HG03064 (cell line): ENCODE measurements around the gene RASA3.

Experiments used
- ATAC-seq: cut with Tn5 transposase; IDR thresholded peaks from one replicate; pipeline ENCODE4 v1.9.1; 2021; ENCODE audit warnings: low read depth; ENCODE audit not compliant: unreplicated experiment

Gene RASA3

GRCh38 chr13:114059428-114059827 is 73.0 kb downstream of the RASA3 start:
- ATAC-seq, result no peak

- ATAC-seq, result no peak
Observed at GRCh38 chr13:114058051-114058867, 74.2 kb downstream of the RASA3 start.

DNA sequence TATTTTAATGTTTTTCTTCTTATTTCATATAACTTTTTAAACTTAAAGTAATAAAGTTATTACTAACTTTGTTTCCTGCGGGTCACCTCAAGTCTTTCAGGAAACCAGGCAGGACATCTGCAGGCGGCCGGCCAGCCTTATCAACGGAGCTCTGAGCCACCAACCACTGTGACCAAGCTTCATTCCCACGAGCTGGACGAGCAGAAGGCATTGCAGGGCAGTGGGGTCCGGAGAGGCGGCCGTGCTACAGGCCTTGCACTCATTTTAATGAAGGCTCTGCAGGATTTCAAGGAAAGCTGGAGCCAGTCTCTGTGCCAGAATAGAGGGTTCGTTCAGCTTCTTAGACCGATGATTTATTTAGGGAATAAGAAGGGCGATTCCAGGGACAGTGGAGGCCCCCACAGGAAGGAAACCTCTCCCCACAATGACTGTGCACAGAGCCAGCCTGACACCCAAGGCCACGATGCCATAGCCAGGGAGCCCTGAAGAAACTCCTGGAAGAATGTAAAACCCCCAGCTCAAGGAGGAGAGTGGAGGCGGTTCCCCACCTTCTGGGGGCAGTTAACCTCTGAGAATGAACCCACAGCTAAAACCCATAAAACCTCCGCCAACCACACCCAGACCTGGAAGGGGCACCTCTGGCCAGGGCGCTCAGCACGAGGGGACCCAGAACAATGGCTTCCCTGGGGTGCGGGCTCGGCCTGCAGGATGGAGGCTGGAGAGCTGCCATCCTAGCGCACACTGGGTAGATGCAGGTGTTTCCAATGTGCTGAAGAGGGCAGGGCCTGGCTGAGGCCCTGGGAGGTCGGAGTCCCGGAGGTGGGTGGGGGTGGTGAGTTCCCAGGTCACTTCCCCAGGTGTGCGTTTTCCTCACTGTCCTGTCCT is 75.0 kb downstream of the RASA3 start:
- ATAC-seq, result no peak

GRCh38 chr13:114056205-114057013 is 76.0 kb downstream of the RASA3 start:
- ATAC-seq, result no peak

GRCh38 chr13:114055766-114056165 is 76.7 kb downstream of the RASA3 start:
- no peak for ATAC-seq

- no peak for ATAC-seq
Observed at GRCh38 chr13:114054830-114055439, 77.5 kb downstream of the RASA3 start.

DNA sequence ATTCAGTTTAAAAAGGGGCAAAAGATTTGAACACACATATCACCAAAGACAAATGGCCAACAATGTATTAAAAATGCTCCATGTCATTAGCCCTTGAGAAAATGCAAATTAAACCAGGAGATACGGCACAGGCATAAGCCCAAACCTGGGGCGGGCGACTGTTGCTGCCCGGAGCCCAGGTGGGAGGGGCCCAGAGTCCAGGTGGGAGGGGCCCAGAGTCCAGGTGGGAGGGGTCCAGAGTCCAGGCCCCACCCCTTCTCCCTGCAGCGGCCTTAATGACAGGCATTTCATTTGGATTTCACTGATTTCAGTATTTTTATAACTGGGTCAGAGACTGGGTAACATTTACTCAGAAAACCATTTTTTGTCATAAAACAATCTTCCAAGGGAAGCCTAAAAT is 78.2 kb downstream of the RASA3 start:
- ATAC-seq, result no peak

GRCh38 chr13:114053026-114053425 is 79.4 kb downstream of the RASA3 start:
- ATAC-seq, result no peak

- ATAC-seq, result no peak
Observed at GRCh38 chr13:114050536-114051450, 81.6 kb downstream of the RASA3 start.

DNA sequence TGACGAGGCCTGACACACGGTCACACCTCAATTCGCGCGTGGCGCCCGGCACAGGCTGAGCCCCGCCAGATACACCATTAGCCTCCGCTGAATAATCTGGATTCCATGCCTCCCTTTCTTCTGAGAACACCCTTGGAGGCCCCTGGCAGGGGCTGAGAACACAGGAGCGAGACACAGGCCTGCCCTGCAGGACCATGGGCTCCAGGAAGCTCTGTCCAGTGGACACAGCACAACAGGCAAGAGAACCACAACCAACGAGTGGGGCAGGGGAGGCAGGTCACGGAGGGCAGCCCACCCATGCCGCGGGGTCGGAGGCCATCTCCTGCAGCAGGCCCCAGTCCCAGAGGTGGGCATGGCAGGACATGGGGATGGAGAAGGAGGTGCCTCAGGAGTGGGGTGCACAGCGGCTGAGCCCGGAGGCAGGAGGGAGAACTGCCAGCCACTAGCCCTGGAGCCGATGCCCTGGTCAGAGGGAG is 82.8 kb downstream of the RASA3 start:
- ATAC-seq, result no peak

DNA sequence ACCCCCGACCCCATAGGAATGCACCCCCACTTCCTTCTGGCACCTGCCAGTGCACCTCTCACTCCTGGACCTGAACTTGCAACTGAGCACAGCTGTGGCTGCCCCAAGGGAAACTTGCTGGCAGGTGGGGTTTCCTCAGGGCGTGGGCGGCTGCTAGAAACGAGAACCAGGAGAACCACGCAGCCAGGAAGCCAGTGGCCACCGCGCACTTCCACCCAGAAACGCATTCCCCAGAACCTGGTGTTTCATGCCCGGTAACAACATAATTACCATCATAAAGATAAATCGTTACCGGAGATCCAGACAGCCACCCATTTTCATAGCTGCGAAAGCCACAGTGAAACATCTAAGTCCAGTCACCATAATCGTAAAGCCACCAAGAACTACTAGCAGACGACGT is 83.4 kb downstream of the RASA3 start:
- ATAC-seq, result no peak

GRCh38 chr13:114048443-114048842 is 84.0 kb downstream of the RASA3 start:
- no peak for ATAC-seq

DNA sequence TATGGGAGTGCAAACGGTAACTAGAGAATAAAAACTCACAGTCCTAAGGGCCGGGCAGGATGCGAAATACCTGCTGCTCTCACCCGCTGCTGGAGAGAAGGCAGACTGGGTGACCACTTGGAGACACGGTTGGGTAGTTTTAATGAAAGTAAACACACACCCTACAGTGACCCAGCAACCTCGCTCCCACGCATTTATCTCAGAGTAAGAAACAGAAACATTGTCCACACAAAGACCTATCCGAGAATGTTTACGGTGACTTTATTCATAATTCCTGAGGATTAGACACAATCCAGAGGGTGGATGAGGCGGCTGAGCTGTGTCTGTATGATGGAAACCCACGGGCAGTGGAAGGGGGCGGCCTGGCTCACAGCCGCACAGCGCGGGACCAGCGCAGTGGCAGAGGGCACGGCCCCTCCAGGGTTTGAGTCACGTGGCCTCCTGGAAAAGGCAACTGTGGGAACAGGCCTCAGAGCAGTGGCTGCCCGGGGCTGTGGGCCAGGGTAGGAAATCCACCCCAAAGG is 85.0 kb downstream of the RASA3 start:
- peak; percentile 80 for ATAC-seq

GRCh38 chr13:114046431-114046975 is 85.9 kb downstream of the RASA3 start:
- ATAC-seq, result no peak

DNA sequence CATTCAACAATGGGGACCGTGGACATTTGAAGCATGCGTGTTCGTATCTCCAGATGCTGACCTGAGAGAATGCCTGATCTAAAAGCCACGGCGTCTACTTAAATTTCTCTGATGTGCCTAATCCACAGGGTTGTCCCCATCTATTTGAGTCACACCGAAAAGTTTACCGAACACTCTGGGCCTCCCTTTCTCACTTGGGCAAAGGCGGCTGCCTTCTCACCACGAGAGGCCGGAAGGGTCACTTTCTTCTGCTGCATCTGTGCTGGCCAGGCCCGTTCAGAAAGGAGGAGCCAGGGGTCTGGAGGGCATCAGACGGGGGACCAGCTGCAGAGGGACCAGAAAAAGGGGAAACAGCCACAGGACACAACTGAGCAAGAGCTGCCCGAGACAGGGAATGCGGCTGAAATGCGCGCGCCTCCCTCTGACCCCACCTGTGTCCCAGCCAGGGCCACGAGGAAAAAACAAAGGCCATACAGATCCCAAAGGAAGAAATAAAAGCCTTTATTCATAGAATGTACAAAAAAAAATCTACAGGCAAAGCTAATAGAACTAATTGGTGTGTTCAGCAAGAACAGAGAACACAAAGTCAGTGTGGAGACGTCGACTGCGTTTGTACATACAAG is 87.2 kb downstream of the RASA3 start:
- ATAC-seq, result no peak

DNA sequence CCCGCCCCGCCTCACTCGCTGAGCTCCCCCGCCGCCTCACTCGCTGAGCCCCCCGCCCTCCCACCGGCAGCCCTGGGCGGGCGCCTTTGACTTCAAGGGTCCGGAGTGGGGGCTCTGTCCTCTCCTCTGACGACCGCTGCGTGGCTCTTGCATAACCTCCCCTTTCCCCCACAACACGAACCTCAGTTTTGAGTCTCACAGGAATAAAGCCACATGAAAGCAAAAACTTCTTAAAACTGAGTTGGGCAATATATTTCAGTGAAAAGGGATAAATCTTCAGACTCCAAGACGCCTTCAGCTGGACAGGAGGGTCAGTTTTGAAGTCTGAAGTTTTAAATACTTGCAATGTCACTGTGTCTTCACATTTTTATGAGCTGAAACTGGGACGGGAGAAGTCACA is 87.9 kb downstream of the RASA3 start:
- no peak for ATAC-seq

DNA sequence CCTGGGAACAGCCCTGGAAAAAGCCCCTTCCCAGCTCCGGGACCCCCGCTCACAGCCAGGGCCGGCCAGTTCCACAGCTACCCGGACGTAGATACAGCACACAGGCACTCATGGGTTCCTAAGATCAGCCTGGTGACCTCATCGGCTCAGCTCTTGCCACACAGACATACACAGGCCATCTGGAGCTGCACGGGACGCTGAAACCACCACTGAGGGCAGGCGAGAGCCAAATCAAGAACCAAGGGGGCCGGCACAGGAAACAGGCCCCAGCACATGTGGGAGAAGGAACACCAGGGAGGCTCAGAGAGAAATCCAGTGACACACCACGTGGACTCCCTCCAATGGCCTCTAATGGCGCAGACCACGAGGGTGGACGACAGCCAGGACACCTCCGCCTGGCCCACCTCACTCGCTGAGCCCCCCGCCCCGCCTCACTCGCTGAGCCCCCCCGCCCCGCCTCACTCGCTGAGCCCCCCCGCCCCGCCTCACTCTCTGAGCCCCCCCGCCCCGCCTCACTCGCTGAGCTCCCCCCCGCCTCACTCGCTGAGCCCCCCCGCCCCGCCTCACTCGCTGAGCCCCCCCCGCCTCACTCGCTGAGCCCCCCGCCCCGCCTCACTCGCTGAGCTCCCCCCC is 88.9 kb downstream of the RASA3 start:
- ATAC-seq, result no peak
